ENCODE results near the gene TRIM59.
A peak's percentile ranks its signal among the peaks of the same experiment; 100 is the strongest.
"Not testable (repeated sequence)": the region's sequence is repeated elsewhere in the genome, so short reads cannot be mapped to it uniquely, and the experiment has no call there.

Gene TRIM59

GRCh38 chr3:160455846-160456245, 6.3 kb upstream of the TRIM59 start:
- DNase-seq = no peak

- no peak for DNase-seq
These were observed 5.4 kb upstream of the TRIM59 start for GRCh38 chr3:160454995-160455394.

GRCh38 chr3:160452251-160452650, 2.7 kb upstream of the TRIM59 start:
- not testable (repeated sequence) for DNase-seq

- no peak for DNase-seq
These were observed 2.0 kb upstream of the TRIM59 start for GRCh38 chr3:160451602-160452001.

GRCh38 chr3:160450846-160451245, 1.3 kb upstream of the TRIM59 start:
- no peak for DNase-seq

- peak in 16 of 56 donors; percentile 34 to 81 (median 60) for DNase-seq
These were observed 546 bp downstream of the TRIM59 start for GRCh38 chr3:160448845-160449635.

- DNase-seq = no peak
These were observed 2.0 kb downstream of the TRIM59 start for GRCh38 chr3:160447544-160447943.

GRCh38 chr3:160446522-160447056, 3.0 kb downstream of the TRIM59 start:
- no peak for DNase-seq

GRCh38 chr3:160445854-160446253, 3.7 kb downstream of the TRIM59 start:
- no peak for DNase-seq

- DNase-seq = no peak
These were observed 5.2 kb downstream of the TRIM59 start for GRCh38 chr3:160444411-160444810.

- no peak for DNase-seq
These were observed 8.9 kb downstream of the TRIM59 start for GRCh38 chr3:160440687-160441086.

- no peak for DNase-seq
These were observed 12.5 kb downstream of the TRIM59 start for GRCh38 chr3:160437083-160437455.

- no peak for DNase-seq
These were observed 13.8 kb downstream of the TRIM59 start for GRCh38 chr3:160435747-160436146.

GRCh38 chr3:160435095-160435494, 14.5 kb downstream of the TRIM59 start:
- no peak for DNase-seq

GRCh38 chr3:160434071-160434470, 15.5 kb downstream of the TRIM59 start:
- DNase-seq = no peak

GRCh38 chr3:160427832-160428424, 21.7 kb downstream of the TRIM59 start:
- DNase-seq = no peak

GRCh38 chr3:160417311-160417710, 32.3 kb downstream of the TRIM59 start:
- DNase-seq = no peak

GRCh38 chr3:160413613-160414248, 35.9 kb downstream of the TRIM59 start:
- DNase-seq = peak in 42 of 56 donors; percentile 3 to 76 (median 36)

GRCh38 chr3:160412477-160412876, 37.1 kb downstream of the TRIM59 start:
- no peak for DNase-seq

- no peak for DNase-seq
These were observed 39.6 kb downstream of the TRIM59 start for GRCh38 chr3:160409812-160410610.

- DNase-seq = no peak
These were observed 45.7 kb downstream of the TRIM59 start for GRCh38 chr3:160403796-160404470.
